Suprapubic skin (tissue), 4 donors: Measurements from ENCODE around the gene SLC49A4. TPM values are rescaled to one million over a fixed set of nuclear protein-coding genes. Genes with fewer than 3 reads are reported as not detected.

Source experiments
- DNase-seq, 2 donors: peaks; one replicate each; pipeline ENCODE4 v3.0.0-alpha.2; 2019; ENCODE audit warnings: low spot score in 2 of 2
- H3K27ac ChIP-seq: fragments of 200-600 bp; sonication (generic); one replicate; pipeline ENCODE4 v1.5.1; 2019
- H3K27me3 ChIP-seq: fragments of 200-600 bp; sonication (generic); one replicate; pipeline ENCODE4 v1.5.1; 2019
- H3K36me3 ChIP-seq: fragments of 200-600 bp; sonication (generic); one replicate; pipeline ENCODE4 v1.5.1; 2019
- H3K4me1 ChIP-seq: fragments of 200-600 bp; sonication (generic); one replicate; pipeline ENCODE4 v1.5.1; 2019
- H3K4me3 ChIP-seq: fragments of 200-600 bp; sonication (generic); one replicate; pipeline ENCODE4 v1.5.1; 2019; ENCODE audit warnings: mild to moderate bottlenecking
- H3K9me3 ChIP-seq: fragments of 200-600 bp; sonication (generic); one replicate; pipeline ENCODE4 v1.5.1; 2019
- EP300 ChIP-seq: sonication (generic); formaldehyde crosslinking; IDR thresholded peaks from one replicate; pipeline ENCODE4 v1.6.1; 2017; ENCODE audit warnings: antibody characterized with exemption
- POLR2A ChIP-seq, 2 donors: fragments of 450-650 bp; IDR thresholded peaks; one replicate each; pipeline ENCODE4 v1.6.1; 2017; ENCODE audit warnings: antibody characterized with exemption in 2 of 2, mild to moderate bottlenecking in 2 of 2, moderate library complexity in 2 of 2
- POLR2AphosphoS5 ChIP-seq, 3 donors: sonication (generic); formaldehyde crosslinking; IDR thresholded peaks; one replicate each; pipeline ENCODE4 v1.6.1; 2017; ENCODE audit warnings: antibody characterized with exemption in 3 of 3
- WGBS: methylation state at CpG from one replicate; pipeline ENCODE4 v1.1.5; 2018; 5-methylcytosine and 5-hydroxymethylcytosine counted together
- total RNA-seq, 4 donors: library from RNA; depleted of rRNA; stranded (reverse); fragments of >200 nt; gene quantifications; one replicate each; pipeline ENCODE4 v1.1.0, GENCODE V29; 2016
- TF ChIP-seq, protein P1 (sequence below), 2 donors: fragments of 200-600 bp in 1 of 2; fragments of 450-650 bp in 1 of 2; sonication (generic) in 1 of 2; IDR thresholded peaks; one replicate each; pipeline ENCODE4 v1.5.1; 2016 to 2019; ENCODE audit warnings: antibody characterized with exemption in 2 of 2, mild to moderate bottlenecking in 1 of 2, moderate library complexity in 1 of 2

SLC49A4 gene
- total RNA-seq, 4 donors from 2014 or later: 20.9 to 34.0 (median 32.1) TPM

DNA sequence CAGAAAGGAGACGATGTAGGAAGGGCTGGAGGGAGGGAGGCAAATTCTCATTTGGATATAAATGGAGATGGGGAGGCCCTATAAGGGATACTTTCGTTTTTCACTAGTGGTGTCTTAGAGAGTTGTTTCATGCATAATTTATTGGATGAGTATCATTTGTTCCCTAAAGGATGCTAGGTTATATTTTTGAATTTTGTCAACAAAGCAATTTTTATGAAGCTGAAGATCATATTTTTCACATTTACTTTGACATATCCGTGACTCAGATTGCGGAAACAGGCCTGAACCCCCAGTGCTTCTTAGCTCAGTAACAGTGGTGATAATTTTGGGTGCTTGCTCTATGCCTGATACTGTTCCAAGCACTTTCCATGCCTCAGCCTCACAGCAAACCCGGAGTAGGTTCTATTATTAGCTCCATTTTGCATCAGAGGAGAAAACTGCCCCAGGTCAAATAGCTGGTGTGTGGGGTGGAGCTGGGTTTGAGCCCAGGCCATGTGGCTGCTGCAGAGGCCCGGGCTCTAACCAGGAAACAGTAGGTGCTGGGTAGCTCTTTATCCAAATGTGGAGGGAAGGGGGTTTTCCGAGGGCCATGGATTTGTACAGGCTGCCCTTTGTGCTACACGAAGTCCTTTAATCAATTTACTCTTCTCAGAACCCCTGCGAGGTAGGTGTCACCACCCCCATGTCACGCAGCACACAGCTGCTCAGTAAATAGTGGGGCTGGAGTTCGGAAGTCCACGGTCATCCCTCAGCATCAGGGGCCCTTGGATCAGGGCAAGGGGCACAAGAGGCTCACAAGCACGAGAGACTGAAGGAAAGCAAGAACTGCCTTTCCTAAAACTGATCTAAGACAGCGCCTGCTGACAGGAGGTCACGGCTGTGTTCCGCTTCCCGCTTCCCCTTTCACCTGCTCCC lies 99.1 kb downstream of the SLC49A4 start:
- DNase-seq: no peak
- Histone ChIP-seq H3K27ac (no peak overlapping the region), H3K36me3 (no peaks in the 10 kb centered on the region), H3K4me3 (no peak overlapping the region), H3K9me3 (no peaks in the 10 kb centered on the region), H3K27me3 (peaks cover 3% of the 10 kb centered on the region), H3K4me1 (peaks cover 29% of the 10 kb centered on the region)
- TF ChIP-seq, protein P1, sequence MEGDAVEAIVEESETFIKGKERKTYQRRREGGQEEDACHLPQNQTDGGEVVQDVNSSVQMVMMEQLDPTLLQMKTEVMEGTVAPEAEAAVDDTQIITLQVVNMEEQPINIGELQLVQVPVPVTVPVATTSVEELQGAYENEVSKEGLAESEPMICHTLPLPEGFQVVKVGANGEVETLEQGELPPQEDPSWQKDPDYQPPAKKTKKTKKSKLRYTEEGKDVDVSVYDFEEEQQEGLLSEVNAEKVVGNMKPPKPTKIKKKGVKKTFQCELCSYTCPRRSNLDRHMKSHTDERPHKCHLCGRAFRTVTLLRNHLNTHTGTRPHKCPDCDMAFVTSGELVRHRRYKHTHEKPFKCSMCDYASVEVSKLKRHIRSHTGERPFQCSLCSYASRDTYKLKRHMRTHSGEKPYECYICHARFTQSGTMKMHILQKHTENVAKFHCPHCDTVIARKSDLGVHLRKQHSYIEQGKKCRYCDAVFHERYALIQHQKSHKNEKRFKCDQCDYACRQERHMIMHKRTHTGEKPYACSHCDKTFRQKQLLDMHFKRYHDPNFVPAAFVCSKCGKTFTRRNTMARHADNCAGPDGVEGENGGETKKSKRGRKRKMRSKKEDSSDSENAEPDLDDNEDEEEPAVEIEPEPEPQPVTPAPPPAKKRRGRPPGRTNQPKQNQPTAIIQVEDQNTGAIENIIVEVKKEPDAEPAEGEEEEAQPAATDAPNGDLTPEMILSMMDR (IDR thresholded peaks at IDR 0.05): no peak
- no peak for TF ChIP-seq POLR2AphosphoS5 (IDR thresholded peaks at IDR 0.05)
- no peak for TF ChIP-seq POLR2A (IDR thresholded peaks at IDR 0.05)
- TF ChIP-seq EP300: no peak
- 57% methylated on average over 16 of the region's 17 CpGs for WGBS

DNA sequence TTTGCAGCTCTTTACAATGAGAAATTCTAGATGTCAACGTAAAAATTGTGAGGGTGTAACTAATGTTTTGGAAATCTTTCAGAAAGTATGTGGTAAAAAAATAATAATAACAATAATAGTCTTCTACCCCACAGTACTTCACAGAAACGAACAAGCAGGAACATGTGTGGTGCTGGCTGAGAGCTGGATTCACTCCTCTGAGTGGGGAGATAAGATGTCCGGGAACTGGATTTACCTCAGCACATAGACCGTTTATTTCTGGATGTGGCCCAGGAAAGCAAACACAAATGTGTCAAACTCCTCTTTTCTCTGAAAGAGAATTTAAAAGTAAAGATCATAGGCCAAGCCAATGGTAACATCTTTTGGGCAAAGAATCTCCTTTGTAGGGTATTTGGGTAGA lies 103.4 kb downstream of the SLC49A4 start:
- DNase-seq: no peak
- TF ChIP-seq POLR2A (IDR thresholded peaks at IDR 0.05) (no peak), EP300 (no peak), POLR2AphosphoS5 (IDR thresholded peaks at IDR 0.05) (no peak)
- TF ChIP-seq, protein P1 (IDR thresholded peaks at IDR 0.05): no peak
- no peak overlapping the region for H3K27ac ChIP-seq
- no peak overlapping the region for H3K4me3 ChIP-seq
- H3K27me3 ChIP-seq: no peaks in the 10 kb centered on the region
- WGBS: 42% methylated on average over 4 of the region's 4 CpGs
- peaks cover 9% of the 10 kb centered on the region for H3K4me1 ChIP-seq
- H3K9me3 ChIP-seq: no peaks in the 10 kb centered on the region
- H3K36me3 ChIP-seq: no peaks in the 10 kb centered on the region

DNA sequence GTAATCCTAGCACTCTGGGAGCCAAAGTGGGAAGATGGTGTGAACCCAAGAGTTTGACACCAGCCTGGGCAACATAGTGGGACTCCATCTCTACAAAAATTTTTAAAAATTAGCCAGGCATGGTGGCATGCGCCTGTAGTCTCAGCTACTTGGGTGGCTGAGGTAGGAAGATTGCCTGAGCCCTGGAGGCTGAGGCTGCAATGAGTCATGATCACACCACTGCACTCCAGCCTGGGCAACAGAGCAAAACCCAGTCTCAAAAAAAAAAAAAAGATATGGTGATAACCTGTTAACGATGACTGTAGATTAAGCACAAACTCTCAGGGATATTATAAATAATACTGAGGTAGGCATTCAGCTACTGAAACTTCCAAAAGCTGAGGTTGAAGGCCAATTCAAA lies 107.5 kb downstream of the SLC49A4 start:
- H3K9me3 ChIP-seq: no peaks in the 10 kb centered on the region
- H3K4me1 ChIP-seq: no peaks in the 10 kb centered on the region
- no peaks in the 10 kb centered on the region for H3K36me3 ChIP-seq
- WGBS: 69% methylated on average over 2 of the region's 2 CpGs
- TF ChIP-seq, protein P1 (IDR thresholded peaks at IDR 0.05): no peak
- TF ChIP-seq POLR2AphosphoS5 (IDR thresholded peaks at IDR 0.05) (no peak), EP300 (no peak), POLR2A (IDR thresholded peaks at IDR 0.05) (no peak)
- no peak overlapping the region for H3K27ac ChIP-seq
- no peak overlapping the region for H3K4me3 ChIP-seq
- no peak for DNase-seq
- H3K27me3 ChIP-seq: no peaks in the 10 kb centered on the region

DNA sequence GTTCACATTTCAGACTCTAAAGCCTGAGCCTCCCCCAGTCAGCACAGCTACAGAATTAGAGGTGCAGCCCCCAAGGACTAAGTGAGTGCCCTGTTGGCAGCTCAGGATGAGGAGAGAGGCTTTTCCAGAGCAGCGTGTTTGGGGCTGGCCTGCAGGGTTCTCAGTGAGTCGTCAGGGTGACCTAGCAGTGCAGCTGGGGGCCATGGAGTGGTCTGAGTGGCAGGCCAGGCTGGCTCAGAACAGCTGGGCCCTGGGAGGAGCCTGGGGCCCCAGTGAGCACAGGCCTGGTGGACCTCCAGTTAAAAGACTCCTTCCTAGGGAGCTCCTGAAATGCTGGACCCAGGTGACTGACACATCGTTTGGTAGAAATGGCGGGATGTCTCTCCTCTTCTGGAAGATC lies 108.3 kb downstream of the SLC49A4 start:
- Histone ChIP-seq H3K27me3 (no peaks in the 10 kb centered on the region), H3K27ac (no peak overlapping the region), H3K9me3 (no peaks in the 10 kb centered on the region), H3K4me1 (no peaks in the 10 kb centered on the region), H3K36me3 (no peaks in the 10 kb centered on the region), H3K4me3 (no peak overlapping the region)
- TF ChIP-seq EP300 (no peak), POLR2AphosphoS5 (IDR thresholded peaks at IDR 0.05) (no peak), POLR2A (IDR thresholded peaks at IDR 0.05) (no peak)
- TF ChIP-seq, protein P1 (IDR thresholded peaks at IDR 0.05): no peak
- WGBS: 67% methylated on average over 4 of the region's 4 CpGs
- DNase-seq: no peak

DNA sequence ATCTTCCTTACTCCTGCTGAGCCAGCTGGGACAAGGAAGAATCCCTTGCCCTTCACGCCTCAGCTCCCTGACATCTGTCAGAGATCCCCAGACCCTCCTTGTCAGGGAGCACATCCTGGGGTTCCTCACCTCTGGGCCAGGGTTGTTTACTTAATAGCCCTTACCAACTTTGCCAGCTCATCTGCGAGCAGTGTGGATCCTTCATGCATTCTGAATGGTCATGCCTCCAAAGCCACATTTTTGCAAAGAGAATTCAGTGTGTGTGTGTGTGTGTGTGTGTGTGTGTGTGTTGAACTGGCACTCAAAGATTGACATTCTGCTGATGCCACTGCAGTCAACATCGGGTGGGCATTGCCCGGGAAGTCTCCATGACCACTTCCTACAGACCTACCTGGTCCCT lies 112.6 kb downstream of the SLC49A4 start:
- H3K27ac ChIP-seq: no peak overlapping the region
- H3K4me1 ChIP-seq: no peaks in the 10 kb centered on the region
- no peak overlapping the region for H3K4me3 ChIP-seq
- H3K9me3 ChIP-seq: no peaks in the 10 kb centered on the region
- no peaks in the 10 kb centered on the region for H3K36me3 ChIP-seq
- no peak for TF ChIP-seq EP300
- TF ChIP-seq, protein P1 (IDR thresholded peaks at IDR 0.05): no peak
- no peak for TF ChIP-seq POLR2A (IDR thresholded peaks at IDR 0.05)
- TF ChIP-seq POLR2AphosphoS5 (IDR thresholded peaks at IDR 0.05): no peak
- WGBS: 91% methylated on average over 3 of the region's 4 CpGs
- DNase-seq: no peak
- H3K27me3 ChIP-seq: peaks cover 16% of the 10 kb centered on the region
